IMR-90 (cell line): Measurements from ENCODE around the gene PLA2G4C. TPM values are rescaled to one million over a fixed set of nuclear protein-coding genes. Genes with fewer than 3 reads are reported as not detected.

Experiments
- ATAC-seq: fragments of 200-7000 bp; cut with Tn5 transposase; 2 replicates; pipeline ENCODE4 v1.9.1; 2020; ENCODE audit warnings: low read depth, mild to moderate bottlenecking, moderate library complexity
- BruUV-seq: library from RNA; stranded (reverse); fragments of 400-500 nt; replicated peaks from 2 replicates; lab custom pipeline; 2021; lab: Mats Ljungman, UMichigan
- CTCF ChIA-PET: fragments of 300-600 bp; formaldehyde crosslinking; extraction: SDS; loops from one replicate; lab custom pipeline; 2021; ENCODE audit warnings: antibody characterized with exemption; lab: Yijun Ruan, JAX
- POLR2A ChIA-PET: fragments of 300-600 bp; sonication (Branson Sonifier 250); formaldehyde crosslinking; loops from one replicate; lab custom pipeline; 2022; ENCODE audit warnings: antibody characterized with exemption; ENCODE audit not compliant: unreplicated experiment; lab: Charles Lee
- DNase-seq: peaks from one replicate; pipeline ENCODE4 v3.0.0; 2013
- H2AFZ ChIP-seq: replicated peaks from 2 replicates; pipeline ENCODE3; 2013; ENCODE audit warnings: low read length, mild to moderate bottlenecking; ENCODE audit not compliant: poor library complexity
- H2AK5ac ChIP-seq: 2 replicates; pipeline ENCODE4 v1.6.1; 2013; ENCODE audit warnings: low read depth, low read length, inconsistent platforms
- H2AK9ac ChIP-seq: replicated peaks from 2 replicates; pipeline ENCODE3; 2013; ENCODE audit warnings: mild to moderate bottlenecking, low read depth, low read length, moderate library complexity; ENCODE audit not compliant: poor library complexity
- H2BK120ac ChIP-seq: 2 replicates; pipeline ENCODE4 v1.6.1; 2013; ENCODE audit warnings: low read depth, low read length, inconsistent platforms
- H2BK15ac ChIP-seq: 3 replicates; pipeline ENCODE4 v1.6.1; 2013; ENCODE audit warnings: low read depth, low read length, inconsistent platforms
- H2BK20ac ChIP-seq: 2 replicates; pipeline ENCODE4 v1.6.1; 2013; ENCODE audit warnings: low read depth, mild to moderate bottlenecking, inconsistent platforms, low read length, moderate library complexity
- H2BK5ac ChIP-seq: 2 replicates; pipeline ENCODE4 v1.6.1; 2013; ENCODE audit warnings: mild to moderate bottlenecking, low read depth, low read length, inconsistent platforms; ENCODE audit not compliant: poor library complexity, severe bottlenecking
- H3K14ac ChIP-seq: replicated peaks from 2 replicates; pipeline ENCODE4 v1.6.1; 2013; ENCODE audit warnings: low read depth, low read length, inconsistent platforms
- H3K18ac ChIP-seq: 2 replicates; pipeline ENCODE4 v1.6.1; 2013; ENCODE audit warnings: low read depth, low read length, control low read depth
- H3K23ac ChIP-seq: 2 replicates; pipeline ENCODE4 v1.6.1; 2013; ENCODE audit warnings: low read depth, low read length, inconsistent platforms
- H3K27ac ChIP-seq: 2 replicates; pipeline ENCODE4 v1.5.1; 2013; ENCODE audit warnings: mild to moderate bottlenecking, control low read depth, low read length; ENCODE audit not compliant: insufficient read depth
- H3K27me3 ChIP-seq: 2 replicates; pipeline ENCODE4 v1.6.1; 2013; ENCODE audit warnings: low read length; ENCODE audit not compliant: control insufficient read depth, insufficient read depth
- H3K36me3 ChIP-seq: 2 replicates; pipeline ENCODE4 v1.6.1; 2013; ENCODE audit warnings: low read length, mixed read lengths; ENCODE audit not compliant: control insufficient read depth, insufficient read depth
- H3K4ac ChIP-seq: 2 replicates; pipeline ENCODE4 v1.6.1; 2013; ENCODE audit warnings: low read depth, low read length, inconsistent platforms
- H3K4me1 ChIP-seq: 2 replicates; pipeline ENCODE4 v1.6.1; 2013; ENCODE audit warnings: low read length, mixed read lengths; ENCODE audit not compliant: control insufficient read depth, insufficient read depth
- H3K4me2 ChIP-seq: 2 replicates; pipeline ENCODE4 v1.6.1; 2013; ENCODE audit warnings: low read depth, mild to moderate bottlenecking, control low read depth, low read length, moderate library complexity
- H3K4me3 ChIP-seq: 2 replicates; pipeline ENCODE4 v1.5.1; 2013; ENCODE audit warnings: low read depth, mild to moderate bottlenecking, control low read depth, low read length, moderate library complexity; ENCODE audit not compliant: insufficient read depth
- H3K56ac ChIP-seq: 2 replicates; pipeline ENCODE4 v1.6.1; 2013; ENCODE audit warnings: low read length, inconsistent platforms; ENCODE audit not compliant: insufficient read depth; ENCODE audit errors: extremely low read depth
- H3K79me1 ChIP-seq, 2 experiments: 2 replicates each; pipeline ENCODE4 v1.6.1; 2013; ENCODE audit warnings: low read length in 2 of 2, inconsistent platforms in 1 of 2, low read depth in 1 of 2
- H3K9ac ChIP-seq: 2 replicates; pipeline ENCODE4 v1.6.1; 2013; ENCODE audit warnings: low read depth, low read length, control low read depth
- H3K9me1 ChIP-seq: 2 replicates; pipeline ENCODE4 v1.6.1; 2013; ENCODE audit warnings: low read length, inconsistent platforms; ENCODE audit not compliant: insufficient read depth
- H3K9me3 ChIP-seq: 2 replicates; pipeline ENCODE4 v1.6.1; 2013; ENCODE audit warnings: low read length; ENCODE audit not compliant: control insufficient read depth, insufficient read depth
- H4K20me1 ChIP-seq: 2 replicates; pipeline ENCODE4 v1.6.1; 2013; ENCODE audit warnings: low read length, inconsistent platforms; ENCODE audit not compliant: insufficient read depth
- H4K5ac ChIP-seq: 2 replicates; pipeline ENCODE4 v1.6.1; 2013; ENCODE audit warnings: mild to moderate bottlenecking, low read depth, low read length, control low read depth
- H4K8ac ChIP-seq, 2 experiments: 2 replicates each; pipeline ENCODE4 v1.6.1; 2013; ENCODE audit warnings: low read depth in 2 of 2, low read length in 2 of 2, control low read depth in 1 of 2, inconsistent platforms in 1 of 2
- H4K91ac ChIP-seq: 2 replicates; pipeline ENCODE4 v1.6.1; 2013; ENCODE audit warnings: low read depth, low read length, inconsistent platforms; ENCODE audit not compliant: insufficient read depth
- BHLHE40 ChIP-seq: fragments of 150-350 bp; IDR thresholded peaks from 2 replicates; pipeline ENCODE4 v1.6.1; 2016; ENCODE audit warnings: mild to moderate bottlenecking, low read depth, low read length
- CEBPB ChIP-seq: IDR thresholded peaks from 2 replicates; pipeline ENCODE4 v1.6.1; 2012; ENCODE audit warnings: low read depth, low read length, improper control_type of control experiment
- CHD1 ChIP-seq: IDR thresholded peaks from 2 replicates; pipeline ENCODE4 v1.6.1; 2012; ENCODE audit warnings: low read depth, low read length, improper control_type of control experiment
- CTCF ChIP-seq: conservative IDR thresholded peaks from 2 replicates; pipeline ENCODE4 v1.5.1; 2012; ENCODE audit warnings: mild to moderate bottlenecking, low read depth, low read length, improper control_type of control experiment
- ELK1 ChIP-seq: fragments of 150-350 bp; IDR thresholded peaks from 2 replicates; pipeline ENCODE4 v1.6.1; 2016; ENCODE audit warnings: low read depth, mild to moderate bottlenecking, low read length, moderate library complexity, borderline replicate concordance
- FOS ChIP-seq: fragments of 150-350 bp; IDR thresholded peaks from 2 replicates; pipeline ENCODE4 v1.6.1; 2016; ENCODE audit warnings: low read depth, low read length
- MAFK ChIP-seq: IDR thresholded peaks from 2 replicates; pipeline ENCODE4 v1.6.1; 2012; ENCODE audit warnings: low read depth, low read length, improper control_type of control experiment
- MAZ ChIP-seq: IDR thresholded peaks from 2 replicates; pipeline ENCODE4 v1.6.1; 2012; ENCODE audit warnings: low read depth, mild to moderate bottlenecking, low read length, improper control_type of control experiment, moderate library complexity, borderline replicate concordance
- MXI1 ChIP-seq: IDR thresholded peaks from 2 replicates; pipeline ENCODE4 v1.6.1; 2012; ENCODE audit warnings: low read depth, mild to moderate bottlenecking, low read length, moderate library complexity, borderline replicate concordance
- NFE2L2 ChIP-seq: fragments of 150-350 bp; IDR thresholded peaks from 2 replicates; pipeline ENCODE4 v1.6.1; 2016; ENCODE audit warnings: low read depth, mild to moderate bottlenecking, low read length
- POLR2A ChIP-seq: IDR thresholded peaks from 2 replicates; pipeline ENCODE4 v1.6.1; 2012; ENCODE audit warnings: mild to moderate bottlenecking, low read depth, low read length
- RAD21 ChIP-seq: IDR thresholded peaks from 2 replicates; pipeline ENCODE4 v1.6.1; 2012; ENCODE audit warnings: low read length, improper control_type of control experiment
- RCOR1 ChIP-seq: IDR thresholded peaks from 2 replicates; pipeline ENCODE4 v1.6.1; 2012; ENCODE audit warnings: mild to moderate bottlenecking, low read length, improper control_type of control experiment; ENCODE audit not compliant: insufficient replicate concordance
- RFX5 ChIP-seq: IDR thresholded peaks from 2 replicates; pipeline ENCODE4 v1.8.0; 2012; ENCODE audit warnings: low read depth, mild to moderate bottlenecking, low read length, moderate library complexity
- SMC3 ChIP-seq: fragments of 150-350 bp; IDR thresholded peaks from 2 replicates; pipeline ENCODE4 v1.6.1; 2016; ENCODE audit warnings: low read depth, mild to moderate bottlenecking, antibody characterized with exemption, low read length, moderate library complexity
- USF2 ChIP-seq: fragments of 150-350 bp; IDR thresholded peaks from 2 replicates; pipeline ENCODE4 v1.6.1; 2017; ENCODE audit warnings: mild to moderate bottlenecking, antibody characterized with exemption, low read length, low read depth
- WGBS, 2 experiments: methylation state at CpG; one replicate each; pipeline versions ENCODE4 v1.1.5 to v1.1.7; 2013; ENCODE audit warnings: missing lambda C conversion rate in 2 of 2; ENCODE audit not compliant: insufficient read length in 1 of 2; ENCODE audit errors: extremely low coverage in 2 of 2; 5-methylcytosine and 5-hydroxymethylcytosine counted together
- dilution Hi-C: fragments of 300-500 bp; cut with HindIII; formaldehyde crosslinking; loops from one replicate; pipeline ENCODE4 v1.14.3; 2018; ENCODE audit warnings: low sequenced_read_pairs; ENCODE audit not compliant: unreplicated experiment
- in situ Hi-C: fragments of 300-500 bp; cut with MboI; formaldehyde crosslinking; loops from 3 replicates; pipeline ENCODE4 v1.14.3; 2019; ENCODE audit warnings: low sequenced_read_pairs, inconsistent platforms, mixed read lengths
- intact Hi-C: fragments of 100-400 bp; cut with micrococcal nuclease; formaldehyde crosslinking; loops from 2 replicates; pipeline ENCODE4 v1.10.0; 2022
- polyA plus RNA-seq, 3 experiments: library from polyadenylated mRNA; depleted of rRNA; stranded (reverse); fragments of >200 nt; gene quantifications; 2 replicates each; pipeline ENCODE4 v1.2.3, GENCODE V29; 2012; ENCODE audit warnings: low replicate concordance in 1 of 3
- total RNA-seq: library from RNA; depleted of rRNA; stranded (reverse); fragments of >200 nt; gene quantifications from 2 replicates; pipeline ENCODE4 v1.2.3, GENCODE V29; 2012

PLA2G4C gene
- total and polyA plus RNA-seq, 2 of the 4 experiments (the other 2 are of a cell fraction): 4.3 to 5.7 TPM

GRCh38 chr19:48060381-48060780 is 50.2 kb downstream of the PLA2G4C start:
- Histone ChIP-seq H4K5ac (no peak overlapping the region), H3K4ac (no peak overlapping the region), H3K14ac (no peak overlapping the region), H2BK5ac (no peak overlapping the region), H3K79me1 (no peaks in the 10 kb centered on the region), H3K27me3 (peaks cover 6% of the 10 kb centered on the region; the same call in 1 of the 2 replicates), H4K8ac (no peak overlapping the region), H3K18ac (no peak overlapping the region), H4K20me1 (no peaks in the 10 kb centered on the region), H2BK20ac (no peak overlapping the region), H2AK5ac (no peak overlapping the region), H3K23ac (no peak overlapping the region), H3K56ac (no peak overlapping the region), H3K36me3 (no peaks in the 10 kb centered on the region), H3K27ac (no peak overlapping the region), H2BK15ac (no peak overlapping the region), H2AK9ac (no peak overlapping the region), H3K4me2 (no peak overlapping the region), H2AFZ (no peak overlapping the region), H3K4me3 (no peak overlapping the region), H4K91ac (no peak overlapping the region), H3K9ac (no peak overlapping the region), H3K4me1 (no peaks in the 10 kb centered on the region), H3K9me1 (no peaks in the 10 kb centered on the region), H3K9me3 (0 out of 2 replicates have a peak, but pooled peaks cover 1% of the 10 kb centered on the region), H2BK120ac (no peak overlapping the region)
- ATAC-seq: no peak
- no peak for TF ChIP-seq USF2
- no peak for TF ChIP-seq RCOR1
- TF ChIP-seq BHLHE40: no peak
- no peak for TF ChIP-seq RFX5
- no peak for TF ChIP-seq MAZ
- no peak for TF ChIP-seq NFE2L2
- no peak for TF ChIP-seq CHD1
- no peak for TF ChIP-seq POLR2A
- no peak for TF ChIP-seq RAD21
- no peak for TF ChIP-seq MAFK
- no peak for TF ChIP-seq SMC3
- no peak for TF ChIP-seq CEBPB
- TF ChIP-seq FOS: no peak
- no peak for TF ChIP-seq MXI1
- no peak for TF ChIP-seq ELK1
- TF ChIP-seq CTCF: no peak
- no TSS peak for BruUV-seq
- DNase-seq: no peak
- intact Hi-C loops: no loop called here
- dilution Hi-C loops: no loop called here
- ChIA-PET POLR2A (no interaction called here), CTCF (no interaction called here)
- in situ Hi-C loops: no loop called here
- WGBS, 2 experiments: no CpG with 5 or more reads among the region's 5 CpGs
